Measurements from ENCODE around the gene PIEZO2.

The PIEZO2 gene

GRCh38 chr18:10840743-10841142, 308.6 kb downstream of the PIEZO2 start:
- no peak for DNase-seq

- no peak for DNase-seq
These were observed 309.9 kb downstream of the PIEZO2 start for GRCh38 chr18:10839421-10839820.

- no peak for DNase-seq
These were observed 310.8 kb downstream of the PIEZO2 start for GRCh38 chr18:10838553-10838952.

DNA sequence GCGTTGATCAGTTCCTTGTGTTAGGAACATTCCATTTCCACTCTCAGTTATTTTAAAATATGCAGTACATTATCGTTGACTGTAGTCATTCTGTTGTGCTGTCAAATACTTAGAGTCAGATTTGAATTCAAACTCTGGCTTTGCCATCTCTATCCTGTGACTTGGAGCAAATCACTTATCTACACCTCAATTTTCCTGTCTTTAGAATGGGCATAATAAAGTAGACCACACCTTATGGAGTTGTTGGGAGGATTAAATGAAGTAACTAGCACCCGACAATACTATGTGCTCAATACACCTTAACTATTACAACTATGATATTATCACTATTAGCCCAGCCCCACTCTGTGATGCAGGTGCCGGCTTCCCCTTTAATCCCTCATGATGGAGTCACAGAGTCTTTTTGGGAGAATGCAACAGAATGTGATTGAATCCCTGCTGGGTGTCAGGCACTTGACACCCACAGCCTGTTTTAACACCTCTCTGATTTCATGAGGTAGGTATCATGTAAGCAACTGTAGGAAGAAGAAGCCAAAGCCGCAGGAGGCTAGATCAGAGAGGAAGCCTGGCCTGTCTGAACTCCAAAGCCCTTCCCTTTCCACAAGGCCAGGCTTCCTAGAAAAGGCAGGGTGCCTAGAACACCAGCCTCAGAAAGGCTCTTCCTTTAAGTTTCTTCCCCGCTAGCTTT, 315.1 kb downstream of the PIEZO2 start:
- no peak for DNase-seq

- DNase-seq, result no peak
These were observed 315.7 kb downstream of the PIEZO2 start for GRCh38 chr18:10833656-10834055.

GRCh38 chr18:10826400-10826799, 323.0 kb downstream of the PIEZO2 start:
- DNase-seq, result no peak

DNA sequence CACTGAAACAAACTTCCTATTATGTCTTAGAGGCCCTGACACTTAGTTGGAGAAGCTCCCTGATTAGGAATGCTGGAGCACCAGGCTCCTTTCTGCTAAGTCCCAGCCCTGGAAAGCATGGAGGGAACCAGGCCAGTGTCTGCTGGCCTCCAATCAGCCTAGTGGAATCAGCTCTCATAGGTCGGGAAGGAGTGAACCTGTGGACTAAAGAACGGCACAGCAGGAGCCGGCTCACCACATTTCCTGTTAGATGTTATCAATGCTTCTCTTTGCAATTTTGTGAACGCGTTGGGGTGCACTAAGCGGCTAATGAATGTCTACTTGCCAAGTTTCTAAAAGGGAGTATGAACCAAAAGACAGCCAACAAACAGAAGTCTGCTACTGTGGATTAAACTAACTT, 326.9 kb downstream of the PIEZO2 start:
- DNase-seq, result no peak

DNA sequence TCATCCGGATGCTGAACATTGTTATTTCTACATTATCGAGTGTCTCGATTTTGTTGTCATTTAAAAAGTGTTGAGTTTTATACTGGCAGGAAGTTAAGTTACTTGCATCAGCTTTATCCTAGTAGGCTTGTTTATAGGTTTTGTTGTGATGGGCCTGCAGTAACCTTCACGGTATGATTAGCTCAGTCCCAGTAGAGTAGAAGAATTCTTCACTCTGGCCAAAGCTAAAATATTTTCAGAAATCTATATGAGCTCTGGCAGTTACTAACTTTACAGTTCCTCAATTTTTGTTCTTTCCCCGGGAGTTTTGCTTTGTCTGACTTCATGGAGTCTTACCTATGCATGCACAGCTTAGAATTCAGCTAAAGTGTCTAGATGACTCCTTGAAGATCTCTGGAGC, 328.7 kb downstream of the PIEZO2 start:
- DNase-seq, result no peak

DNA sequence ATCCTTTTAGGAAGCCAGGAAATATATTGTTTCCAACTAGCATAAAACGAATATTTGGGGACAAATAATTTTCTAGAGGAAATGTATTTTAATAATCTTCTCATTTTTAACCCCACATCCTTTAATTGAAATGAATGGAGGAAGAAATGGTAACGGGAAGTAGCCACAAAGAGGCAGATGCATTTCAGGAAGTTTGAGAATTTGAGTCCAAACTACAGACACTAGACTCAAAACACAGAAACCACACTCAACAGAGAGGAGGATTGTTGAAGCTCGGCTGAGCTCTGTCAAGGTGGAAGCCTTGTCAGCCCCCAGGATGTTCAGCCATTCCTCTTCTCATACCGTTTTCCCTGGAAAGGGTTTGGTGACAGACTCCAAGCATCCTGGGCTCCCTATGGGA, 335.0 kb downstream of the PIEZO2 start:
- no peak for DNase-seq

- no peak for DNase-seq
These were observed 343.7 kb downstream of the PIEZO2 start for GRCh38 chr18:10805587-10806118.

DNA sequence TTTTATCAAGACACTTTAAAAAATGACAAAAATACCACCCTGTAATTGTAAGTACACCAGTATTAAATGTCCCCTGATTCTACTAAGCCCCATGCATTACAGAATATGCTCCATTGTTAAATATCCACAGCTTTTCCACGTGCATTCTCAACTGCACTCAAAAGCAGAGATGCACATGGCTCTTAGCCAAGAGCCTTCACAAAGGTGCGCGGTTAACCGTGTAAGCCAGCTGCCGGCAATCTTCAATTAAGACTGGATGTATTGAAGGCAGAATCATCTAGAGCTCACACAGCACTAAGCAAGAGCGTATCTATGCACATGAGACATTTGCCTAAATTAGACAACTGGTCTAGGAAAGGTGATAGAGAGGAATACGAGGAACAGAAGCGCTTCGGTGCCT, 345.2 kb downstream of the PIEZO2 start:
- DNase-seq, result no peak

GRCh38 chr18:10798727-10799550, 350.4 kb downstream of the PIEZO2 start:
- DNase-seq, result no peak

DNA sequence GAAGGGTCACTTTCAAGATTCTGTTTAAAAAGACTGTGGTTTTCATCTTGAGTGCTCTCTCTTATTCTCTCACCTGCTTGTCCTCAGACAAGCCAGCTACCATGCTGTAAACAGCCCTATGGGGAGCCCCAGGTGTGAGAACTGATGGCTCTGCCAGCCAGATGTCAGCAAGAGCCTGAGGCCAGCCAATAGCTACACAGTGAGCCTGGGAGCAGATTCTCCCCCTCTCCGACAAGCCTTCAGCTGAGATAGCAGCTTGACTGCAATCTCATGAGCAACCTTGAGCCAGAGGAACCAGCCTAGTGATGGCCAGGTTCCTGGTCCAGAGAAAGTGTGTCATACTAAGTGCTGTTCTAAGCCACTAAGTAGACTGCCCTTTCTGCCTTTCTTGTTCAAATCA, 351.5 kb downstream of the PIEZO2 start:
- no peak for DNase-seq

DNA sequence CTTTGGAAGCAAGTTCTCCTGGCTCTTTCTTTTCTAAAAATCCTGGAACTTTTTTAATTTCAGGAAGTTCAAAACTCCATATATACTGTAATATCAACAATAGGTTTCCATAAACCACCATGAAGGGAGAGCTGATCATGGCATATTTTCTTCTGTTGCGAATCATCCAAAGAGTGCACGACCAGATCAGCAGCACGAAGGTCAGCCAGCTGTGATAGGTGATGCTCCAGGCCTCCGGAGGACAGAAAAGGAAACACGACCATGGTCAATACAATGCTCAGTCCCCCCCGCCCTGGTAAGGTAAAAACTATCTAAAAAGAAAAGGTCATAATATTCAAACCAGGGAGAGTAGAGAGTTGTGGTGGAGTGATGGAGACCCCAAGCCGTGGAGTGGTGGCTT, 354.6 kb downstream of the PIEZO2 start:
- no peak for DNase-seq

DNA sequence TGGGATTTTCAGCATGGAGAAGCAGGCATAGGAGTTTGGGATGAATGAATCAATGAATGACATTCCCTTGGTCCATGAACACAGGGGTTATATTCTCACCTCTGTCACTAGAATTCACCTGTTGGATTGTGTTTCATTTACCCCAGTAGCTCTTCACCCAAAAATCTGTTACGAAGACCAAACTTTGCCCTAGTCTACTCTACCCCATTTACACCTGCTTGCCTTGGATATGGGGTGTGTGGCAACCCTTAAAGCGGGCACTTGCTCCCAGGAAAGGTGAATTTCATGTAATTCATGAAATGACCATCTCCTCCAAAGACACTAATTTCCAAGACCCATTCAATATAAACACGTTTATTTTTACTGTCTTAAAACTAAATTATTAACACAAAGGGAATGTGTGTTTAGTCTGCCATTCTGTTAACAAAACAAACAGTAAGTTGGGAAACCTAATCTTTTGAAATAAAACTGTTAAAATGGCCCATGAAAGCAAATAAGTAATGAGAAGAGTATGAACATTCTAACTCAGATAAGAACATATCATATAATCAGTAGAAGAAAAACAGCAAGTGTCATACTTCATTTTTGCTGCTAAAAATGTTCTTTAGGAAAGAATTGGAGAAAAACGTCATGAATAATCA, 355.5 kb downstream of the PIEZO2 start:
- no peak for DNase-seq

GRCh38 chr18:10792181-10792580, 357.2 kb downstream of the PIEZO2 start:
- no peak for DNase-seq

DNA sequence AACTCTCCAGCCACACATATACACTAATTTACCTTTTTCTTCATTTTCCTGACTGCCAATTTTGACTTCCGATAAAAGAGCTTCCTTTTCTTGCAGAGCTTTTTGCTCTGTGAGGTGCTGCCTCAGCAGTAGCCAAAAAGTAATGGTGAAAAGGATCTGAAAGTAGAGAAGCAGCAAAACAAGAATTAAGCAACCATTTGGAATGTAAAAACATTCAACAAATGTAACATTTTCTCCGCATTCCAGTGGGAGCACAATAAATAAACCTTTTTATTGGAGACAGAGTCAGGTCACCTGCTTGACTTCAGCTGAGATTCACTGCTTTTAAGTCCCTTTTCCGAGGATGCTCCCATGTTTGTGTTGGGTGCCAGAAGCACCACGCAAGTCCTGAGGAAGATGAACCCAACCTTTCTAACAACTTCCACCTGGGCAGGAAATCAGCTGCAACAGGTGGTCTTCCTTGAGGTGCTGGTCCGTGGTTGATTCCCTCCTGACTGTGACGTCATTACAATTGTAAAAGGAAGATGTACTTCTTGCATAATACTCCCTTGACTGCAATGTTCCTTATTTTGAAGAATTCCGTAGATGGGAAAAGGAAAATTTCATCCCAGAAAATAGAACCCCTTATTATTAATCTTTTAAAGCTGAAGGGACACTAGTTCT, 358.1 kb downstream of the PIEZO2 start:
- no peak for DNase-seq

DNA sequence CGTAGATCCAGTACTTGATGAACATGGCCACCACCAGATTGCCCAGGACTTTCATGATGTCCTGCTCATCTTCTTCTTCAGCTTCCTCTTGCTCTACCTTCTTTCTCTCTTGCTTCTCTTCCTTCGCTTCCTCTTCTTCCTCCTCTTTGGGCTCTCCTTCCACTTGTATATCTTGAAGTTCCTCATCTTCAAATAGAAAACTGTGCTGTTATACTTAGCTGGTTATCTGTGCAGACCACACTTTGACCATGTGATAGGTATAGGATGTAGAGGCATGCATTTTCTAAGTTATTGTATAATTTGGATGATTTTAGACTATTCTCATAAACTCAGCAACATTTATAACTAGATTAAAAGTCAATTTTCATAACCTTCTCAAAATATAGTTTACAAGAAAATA, 360.2 kb downstream of the PIEZO2 start:
- DNase-seq, result no peak

- no peak for DNase-seq
These were observed 362.0 kb downstream of the PIEZO2 start for GRCh38 chr18:10787293-10787901.

- no peak for DNase-seq
These were observed 363.6 kb downstream of the PIEZO2 start for GRCh38 chr18:10785798-10786197.

- no peak for DNase-seq
These were observed 364.7 kb downstream of the PIEZO2 start for GRCh38 chr18:10784596-10785202.

DNA sequence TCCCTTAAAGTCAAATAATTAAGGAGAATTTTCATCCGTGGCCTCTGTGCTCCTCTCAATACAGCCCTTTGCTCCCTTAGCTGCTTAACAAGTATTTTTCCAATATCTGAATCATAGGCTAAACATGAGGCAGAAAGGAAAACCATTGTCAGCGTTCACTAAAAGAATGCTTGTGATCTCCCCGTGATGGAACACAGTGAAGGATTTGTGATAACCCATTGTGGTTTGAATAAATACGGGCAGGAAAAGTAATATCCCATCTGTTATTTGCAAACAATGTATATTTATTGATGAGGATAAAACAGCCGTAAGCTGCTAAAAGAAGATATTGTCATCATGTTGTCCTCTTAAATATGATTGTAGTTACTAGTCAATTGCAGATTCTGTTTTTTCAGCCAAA, 365.4 kb downstream of the PIEZO2 start:
- DNase-seq, result no peak

Data from right kidney (tissue), 1 donor.